ENCODE data around the gene B4GALT5.

DNA sequence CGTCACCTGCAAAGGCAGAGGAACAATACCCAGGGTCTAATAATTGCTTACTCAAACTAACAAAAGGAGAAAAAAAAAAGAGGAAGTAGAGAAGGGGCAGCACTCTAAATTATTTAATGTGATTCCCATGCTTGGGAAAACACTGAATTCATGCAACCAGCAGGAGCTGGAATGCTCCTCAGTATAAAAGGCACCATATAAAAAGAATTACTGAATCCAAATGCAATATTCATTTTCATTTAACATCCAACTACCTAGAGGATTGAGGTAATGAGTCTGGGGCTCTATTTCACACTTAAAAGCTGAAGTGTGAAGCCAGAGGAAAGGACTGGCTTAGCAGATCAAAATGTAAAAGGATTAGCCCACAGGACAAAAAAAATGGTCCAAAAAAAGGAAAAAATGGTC lies 8.7 kb downstream of the B4GALT5 start:
- no peak for TF ChIP-seq EZH2 (IDR thresholded peaks at IDR 0.05; ENCODE audit: low read length, missing control alignments)
- TF ChIP-seq, protein P1, sequence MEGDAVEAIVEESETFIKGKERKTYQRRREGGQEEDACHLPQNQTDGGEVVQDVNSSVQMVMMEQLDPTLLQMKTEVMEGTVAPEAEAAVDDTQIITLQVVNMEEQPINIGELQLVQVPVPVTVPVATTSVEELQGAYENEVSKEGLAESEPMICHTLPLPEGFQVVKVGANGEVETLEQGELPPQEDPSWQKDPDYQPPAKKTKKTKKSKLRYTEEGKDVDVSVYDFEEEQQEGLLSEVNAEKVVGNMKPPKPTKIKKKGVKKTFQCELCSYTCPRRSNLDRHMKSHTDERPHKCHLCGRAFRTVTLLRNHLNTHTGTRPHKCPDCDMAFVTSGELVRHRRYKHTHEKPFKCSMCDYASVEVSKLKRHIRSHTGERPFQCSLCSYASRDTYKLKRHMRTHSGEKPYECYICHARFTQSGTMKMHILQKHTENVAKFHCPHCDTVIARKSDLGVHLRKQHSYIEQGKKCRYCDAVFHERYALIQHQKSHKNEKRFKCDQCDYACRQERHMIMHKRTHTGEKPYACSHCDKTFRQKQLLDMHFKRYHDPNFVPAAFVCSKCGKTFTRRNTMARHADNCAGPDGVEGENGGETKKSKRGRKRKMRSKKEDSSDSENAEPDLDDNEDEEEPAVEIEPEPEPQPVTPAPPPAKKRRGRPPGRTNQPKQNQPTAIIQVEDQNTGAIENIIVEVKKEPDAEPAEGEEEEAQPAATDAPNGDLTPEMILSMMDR (conservative IDR thresholded peaks at IDR 0.05 in 1 of 2, IDR thresholded peaks at IDR 0.05 in 1 of 2; ENCODE audit: low read depth in 1 of 2, low read length in 2 of 2) = no peak

Data from fibroblast of lung (primary cell).